SH-SY5Y (cell line): ENCODE measurements around the gene CTSE.
"Not testable (repeated sequence)": the region's sequence is repeated elsewhere in the genome, so short reads cannot be mapped to it uniquely, and the experiment has no call there.

Source experiments
- GATA2 ChIP-seq: IDR thresholded peaks from 2 replicates; pipeline ENCODE4 v1.6.1; 2011; ENCODE audit warnings: mild to moderate bottlenecking, low read depth, low read length
- GATA3 ChIP-seq: IDR thresholded peaks from 2 replicates; pipeline ENCODE4 v1.6.1; 2011; ENCODE audit warnings: low read depth, mild to moderate bottlenecking, low read length, moderate library complexity

The CTSE gene

DNA sequence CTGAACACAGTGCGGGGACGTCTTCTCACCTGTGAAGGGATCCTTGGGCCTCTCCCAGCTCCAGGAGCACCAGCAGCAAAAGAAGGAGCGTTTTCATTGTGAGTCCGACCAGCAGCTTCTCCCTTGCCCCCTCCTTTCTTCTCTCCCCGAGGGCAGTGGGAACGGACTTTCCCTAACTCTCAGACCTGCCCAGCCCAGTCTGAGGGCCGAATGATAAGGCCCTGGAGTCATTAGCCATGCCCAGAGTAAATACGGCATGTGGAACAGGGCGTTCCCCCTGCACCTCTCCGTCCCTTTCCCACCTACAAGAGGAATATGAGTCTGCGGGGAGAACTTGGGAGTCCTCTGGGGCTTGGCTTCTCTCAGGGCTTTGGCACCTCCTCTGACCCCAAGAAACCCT is at the start of gene CTSE:
TSS of gene CTSE (minus strand) at position 201 of the 400 bp plus-strand sequence. CDS start at position 97, 104 bp downstream.
- TF ChIP-seq GATA2 (no peak), GATA3 (no peak)

DNA sequence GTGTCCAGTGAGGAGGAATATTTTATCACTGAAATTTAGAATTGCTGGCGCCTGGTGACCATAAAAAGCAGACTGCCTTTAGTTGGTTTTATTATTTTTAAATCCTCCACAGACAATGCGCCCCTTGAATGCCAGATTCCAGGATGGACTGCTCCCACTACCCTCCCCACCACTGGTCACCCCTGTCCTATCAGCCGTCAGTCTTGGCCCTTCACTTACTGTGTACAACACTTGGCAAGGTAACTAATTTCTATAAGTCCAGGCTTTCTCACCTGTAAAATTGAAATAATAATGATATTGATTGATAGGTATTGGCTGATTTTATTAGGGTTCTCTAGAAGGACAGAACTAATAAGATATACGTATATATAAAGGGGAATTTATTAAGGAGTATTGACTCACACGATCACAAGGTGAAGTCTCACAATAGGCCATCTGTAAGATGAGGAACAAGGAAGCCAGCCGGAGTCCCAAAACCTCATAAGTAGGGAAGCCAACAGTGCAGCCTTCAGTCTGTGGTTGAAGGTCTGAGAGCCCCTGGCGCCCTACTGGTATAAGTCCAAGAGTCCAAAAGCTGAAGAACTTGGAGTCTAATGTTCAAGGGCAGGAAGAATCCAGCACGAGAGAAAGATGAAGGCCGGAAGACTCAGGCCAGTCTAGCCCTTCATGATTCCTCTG is 47.1 kb upstream of the CTSE start:
- TF ChIP-seq GATA2 (no peak), GATA3 (no peak)

DNA sequence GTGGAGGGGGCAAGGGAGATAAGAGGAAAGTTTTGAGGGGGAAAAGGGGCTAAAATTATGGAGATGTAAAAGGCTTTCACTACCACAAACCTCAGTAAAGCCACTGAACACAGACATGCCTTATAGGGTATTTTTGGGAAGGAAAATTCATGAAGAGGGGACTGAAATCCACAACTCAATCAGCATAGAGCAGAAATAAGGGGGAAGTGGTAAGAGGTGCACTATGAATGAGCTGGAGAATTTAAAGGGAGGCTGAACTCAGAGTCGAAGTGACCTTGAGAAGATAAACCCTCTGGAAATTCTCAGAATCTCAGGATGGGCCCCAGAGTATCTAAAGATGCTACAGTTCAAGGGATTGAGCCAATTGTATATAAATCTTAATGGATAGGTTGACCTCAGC is 44.6 kb upstream of the CTSE start:
- no peak for TF ChIP-seq GATA3
- no peak for TF ChIP-seq GATA2

DNA sequence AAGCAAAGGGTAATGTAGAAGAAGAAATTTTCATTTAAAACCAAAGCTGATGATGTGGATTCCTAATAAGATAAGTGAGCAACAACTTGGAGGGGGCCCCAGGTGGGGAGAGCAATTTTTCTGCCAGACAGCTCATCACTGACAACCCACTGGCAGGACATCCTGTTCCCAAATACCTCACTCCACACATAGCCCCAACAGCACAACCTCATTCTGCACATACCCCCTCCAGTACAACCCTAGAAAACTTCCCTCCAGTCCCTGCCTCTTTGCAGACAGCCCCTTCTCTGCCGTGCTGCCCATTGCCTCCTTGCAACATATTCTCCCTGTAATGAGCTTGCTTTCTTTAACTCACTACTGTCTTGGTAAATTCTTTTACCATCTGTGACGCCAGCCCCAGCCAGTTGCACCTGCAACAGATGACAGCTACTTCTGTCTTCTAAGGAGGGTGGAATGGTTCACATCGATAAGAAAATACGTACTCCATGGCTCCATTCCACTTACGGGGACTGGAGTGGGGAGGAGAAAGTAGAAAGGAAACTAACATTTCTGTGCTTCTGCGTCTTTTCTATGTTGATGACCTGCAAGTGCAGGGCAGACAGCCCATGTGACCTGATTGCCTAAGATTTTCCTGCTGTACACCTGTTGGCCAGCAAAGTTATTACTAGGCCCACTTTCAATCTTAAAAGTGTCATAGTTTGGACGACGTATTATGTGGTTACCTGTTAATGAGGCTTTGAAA is 44.0 kb upstream of the CTSE start:
- no peak for TF ChIP-seq GATA2
- TF ChIP-seq GATA3, result no peak

DNA sequence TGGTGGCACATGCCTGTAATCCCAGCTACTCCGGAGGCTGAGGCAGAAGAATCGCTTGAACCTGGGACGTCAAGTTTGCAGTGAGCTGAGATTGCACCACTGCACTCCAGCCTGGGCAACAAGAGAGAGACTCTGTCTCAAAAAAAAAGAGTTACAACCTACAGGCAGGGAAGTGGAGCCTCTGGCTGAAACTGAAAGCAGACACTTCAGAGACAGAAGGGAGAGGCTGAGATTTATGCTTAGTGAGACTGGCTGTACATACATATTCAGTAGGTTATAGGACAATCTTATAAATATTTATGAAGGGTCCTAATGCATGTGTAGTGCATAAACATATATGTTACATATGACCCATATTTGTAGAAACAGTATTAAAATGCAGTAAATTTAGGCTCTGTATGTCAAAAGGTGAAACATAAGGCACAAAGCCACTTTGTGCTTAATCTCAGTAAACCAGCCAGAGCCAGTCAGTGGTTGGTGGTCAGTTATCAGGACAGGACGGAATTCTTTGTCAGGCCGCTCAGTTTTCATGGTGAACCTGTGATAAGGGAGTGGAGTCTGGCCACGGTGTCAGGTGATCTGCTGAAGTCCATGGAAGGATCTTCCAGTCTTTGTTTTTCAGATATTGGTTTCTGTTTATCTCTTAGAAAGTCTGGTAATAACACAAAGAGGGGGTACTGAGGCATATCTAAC is 42.9 kb upstream of the CTSE start:
- TF ChIP-seq GATA3 (no peak), GATA2 (no peak)

DNA sequence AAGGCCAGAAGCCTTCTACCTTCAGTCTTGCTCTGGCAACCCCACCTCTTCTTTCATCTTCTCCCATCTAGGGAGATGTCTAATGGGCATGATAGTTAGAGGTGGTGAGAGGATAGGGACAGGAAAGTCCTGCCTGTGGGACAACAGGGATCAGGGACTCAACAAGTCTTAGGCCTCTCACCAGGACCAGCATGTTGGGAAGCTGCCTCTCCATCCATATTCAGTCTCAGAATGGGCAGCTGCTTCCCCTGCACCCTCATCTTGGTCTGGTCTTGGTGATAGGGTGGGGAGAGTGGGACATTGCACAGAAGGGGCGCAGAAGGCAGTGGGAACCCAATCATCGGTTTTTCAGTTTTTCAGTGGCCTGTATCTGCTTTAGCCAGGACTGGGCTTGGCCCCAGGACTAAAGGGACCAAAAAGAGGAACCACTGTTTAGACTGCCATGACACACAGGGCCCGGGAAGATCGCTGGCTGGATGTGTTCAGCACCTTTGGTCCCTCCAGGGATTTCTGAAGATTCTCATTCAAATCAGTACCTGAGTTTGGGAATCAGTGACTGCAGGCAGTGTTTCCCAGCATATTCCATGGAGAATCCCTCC is 42.0 kb upstream of the CTSE start:
- no peak for TF ChIP-seq GATA3
- no peak for TF ChIP-seq GATA2

DNA sequence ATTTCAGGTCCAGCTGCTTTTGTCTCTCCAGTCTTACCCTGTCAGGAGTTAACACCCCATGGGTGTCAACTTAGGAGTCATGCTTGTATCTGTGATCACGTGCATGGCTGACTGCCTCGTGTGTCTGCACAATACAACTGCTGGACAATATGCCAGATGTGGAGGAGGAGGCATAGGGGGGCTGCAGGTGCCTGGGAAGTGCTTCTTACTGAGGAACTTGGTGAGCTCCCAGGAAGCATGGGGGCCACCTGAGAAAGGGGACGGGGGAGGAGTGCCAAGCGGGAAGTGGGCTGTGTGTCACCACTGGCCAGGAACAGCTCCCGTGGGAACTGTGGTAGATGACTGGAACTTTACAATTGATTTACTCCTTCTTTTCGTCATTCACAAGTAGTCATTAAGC is 38.8 kb upstream of the CTSE start:
- TF ChIP-seq GATA2 (no peak), GATA3 (no peak)

DNA sequence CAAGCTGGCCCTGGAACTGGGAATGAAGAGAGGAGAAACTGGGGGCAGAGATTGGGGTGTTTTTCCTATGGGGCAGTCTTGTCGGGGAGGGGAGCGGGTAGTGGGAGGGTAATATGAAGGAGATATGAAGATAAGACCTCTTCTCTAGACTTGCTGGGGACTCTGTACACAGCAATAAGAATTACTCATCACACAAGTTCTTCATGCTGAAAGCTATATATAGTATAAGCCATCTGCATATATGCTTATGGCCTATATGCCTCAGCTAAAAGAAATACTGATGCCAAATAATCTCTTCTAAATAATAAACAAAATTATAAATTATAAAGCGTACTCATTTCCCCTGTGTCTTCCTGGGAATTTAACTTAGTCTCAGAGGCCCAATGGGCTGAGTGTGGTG is 37.1 kb upstream of the CTSE start:
- TF ChIP-seq GATA3, result no peak
- TF ChIP-seq GATA2, result no peak

DNA sequence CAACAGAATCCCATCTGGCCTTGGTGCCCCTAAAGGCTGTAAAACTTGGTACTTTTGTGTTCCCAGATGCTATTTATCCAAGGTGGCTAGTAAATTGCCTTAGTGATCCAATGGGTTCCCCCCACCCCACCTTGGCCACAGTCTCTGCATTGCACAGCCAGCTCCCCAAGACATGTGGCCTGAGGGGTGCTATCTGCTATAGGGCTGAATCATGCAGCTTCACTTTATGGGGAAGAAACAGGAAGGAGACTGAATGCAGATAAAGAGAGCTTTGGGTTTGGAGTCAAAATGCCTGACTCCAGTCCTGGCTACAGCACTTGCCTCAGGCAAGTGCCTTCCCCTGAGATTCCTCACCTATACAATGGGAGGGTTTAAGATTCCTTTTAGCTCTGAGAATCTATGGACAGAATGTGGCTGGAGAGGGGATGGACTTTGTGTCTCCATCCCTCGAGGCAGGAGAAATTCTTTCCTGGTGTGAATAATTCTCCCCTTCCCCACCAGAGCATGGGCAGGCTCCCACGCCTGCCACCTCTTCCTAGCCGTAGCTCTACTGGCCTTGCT is 35.7 kb upstream of the CTSE start:
- no peak for TF ChIP-seq GATA3
- TF ChIP-seq GATA2, result no peak

DNA sequence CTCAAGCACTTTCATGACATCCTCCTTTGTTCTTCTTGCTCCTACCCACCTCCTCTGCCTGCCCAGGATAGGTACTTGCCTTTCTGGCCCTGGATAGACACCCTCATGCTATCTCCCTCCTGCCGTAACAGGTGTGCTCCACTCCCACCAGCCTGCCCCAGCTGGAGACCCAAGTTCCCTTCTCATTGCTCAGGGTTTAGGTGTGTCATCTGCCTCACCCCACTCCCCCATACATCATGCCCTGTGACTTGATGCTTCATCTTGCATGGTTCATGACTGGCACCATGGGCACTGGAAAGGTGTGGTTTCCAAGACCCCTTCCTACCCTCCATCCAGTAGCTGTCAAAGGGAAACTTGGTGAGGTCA is 35.2 kb upstream of the CTSE start:
- TF ChIP-seq GATA3, result no peak
- no peak for TF ChIP-seq GATA2

DNA sequence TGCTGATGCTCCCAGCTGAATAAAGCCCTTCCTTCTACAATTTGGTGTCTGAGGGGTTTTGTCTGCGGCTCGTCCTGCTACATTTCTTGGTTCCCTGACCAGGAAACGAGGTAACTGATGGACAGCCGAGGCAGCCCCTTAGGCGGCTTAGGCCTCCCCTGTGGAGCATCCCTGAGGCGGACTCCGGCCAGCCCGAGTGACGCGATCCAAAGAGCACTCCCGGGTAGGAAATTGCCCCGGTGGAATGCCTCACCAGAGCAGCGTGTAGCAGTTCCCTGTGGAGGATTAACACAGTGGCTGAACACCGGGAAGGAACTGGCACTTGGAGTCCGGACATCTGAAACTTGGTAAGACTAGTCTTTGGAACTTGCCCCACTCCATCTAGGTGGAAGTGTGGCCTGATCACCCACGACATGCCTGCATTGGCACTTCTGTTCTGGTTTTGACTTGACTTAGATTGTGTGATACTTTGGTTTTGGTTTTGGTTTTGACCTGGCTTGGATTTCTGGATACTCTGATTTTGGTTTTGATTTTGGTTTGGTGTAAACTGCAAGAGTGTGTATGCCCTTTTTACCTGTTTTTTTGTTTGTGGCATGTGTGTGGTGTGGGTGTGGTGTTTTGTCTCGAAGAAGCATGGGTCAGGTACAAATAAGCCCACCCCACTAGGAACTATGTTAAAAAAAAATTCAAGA is 29.4 kb upstream of the CTSE start, which contains the start of gene RHEX:
TSS of gene RHEX (plus strand) at position 255 of the 692 bp plus-strand sequence. CDS start 44,656 bp downstream, outside the sequence.
- not testable (repeated sequence) for TF ChIP-seq GATA3, GATA2

DNA sequence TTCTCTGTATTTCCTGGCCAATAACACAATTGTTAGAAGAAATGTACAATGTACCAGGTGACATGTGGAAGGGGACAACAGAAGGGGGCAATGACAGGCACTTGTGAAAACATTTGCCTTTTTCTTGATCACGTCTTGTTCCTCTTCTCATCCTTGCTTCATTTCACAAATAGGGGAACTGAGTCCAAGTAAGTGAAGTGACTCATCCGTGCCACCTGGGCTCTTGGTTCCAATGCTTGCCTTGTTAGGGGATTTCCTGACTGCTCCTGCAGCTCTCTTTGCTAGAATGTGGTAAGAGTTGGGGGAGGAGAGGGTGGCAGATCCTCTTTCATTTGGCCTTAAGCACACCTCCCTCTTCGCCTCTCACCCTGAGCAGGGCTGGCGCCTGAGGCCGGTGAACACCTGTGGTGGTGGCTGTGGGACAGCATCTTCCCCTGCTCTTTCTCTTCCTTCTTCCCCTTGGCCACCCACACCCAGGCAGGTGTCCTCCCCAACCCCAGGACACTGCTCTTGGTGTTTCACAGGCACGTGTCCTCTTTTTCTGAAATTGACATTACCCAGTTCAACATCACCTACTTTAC is 27.1 kb upstream of the CTSE start:
- TF ChIP-seq GATA3 (no peak), GATA2 (no peak)

DNA sequence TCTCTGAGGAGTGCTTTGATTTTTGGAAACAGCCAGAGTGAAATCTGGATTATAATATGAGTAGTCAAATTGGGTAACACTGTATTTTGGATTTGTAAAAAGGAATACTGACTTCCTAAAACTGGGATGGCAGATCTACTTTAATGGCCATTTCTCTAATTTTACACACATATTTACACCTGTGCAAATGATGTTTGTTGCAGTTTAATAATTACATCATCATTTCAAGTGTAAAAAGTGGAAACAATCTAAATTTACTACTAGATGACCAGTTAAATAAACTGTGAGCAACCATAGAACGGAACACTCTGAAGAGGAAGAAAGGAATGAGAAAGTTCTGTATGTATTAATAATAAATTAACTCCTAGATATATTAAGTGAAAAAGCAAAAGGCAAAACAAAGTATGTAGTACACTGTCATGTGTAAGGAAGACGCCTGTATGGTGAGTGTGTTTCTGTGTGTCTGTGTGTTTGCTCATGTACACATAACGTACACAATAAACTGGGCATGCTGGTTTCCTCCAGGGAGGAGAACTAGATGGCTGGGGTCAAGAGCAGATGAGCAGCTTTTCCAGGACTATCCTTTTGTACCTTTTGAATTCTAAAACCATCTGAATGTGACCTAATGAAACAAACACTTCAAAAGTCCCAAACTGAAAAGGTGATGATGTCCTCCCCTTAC is 26.4 kb upstream of the CTSE start:
- TF ChIP-seq GATA3, result no peak
- TF ChIP-seq GATA2, result no peak
